Measurements from ENCODE around the gene GMPPB. TPM values are rescaled to one million over a fixed set of nuclear protein-coding genes. Genes with fewer than 3 reads are reported as not detected.
"Not testable (repeated sequence)": the region's sequence is repeated elsewhere in the genome, so short reads cannot be mapped to it uniquely, and the experiment has no call there.

GMPPB gene
- total RNA-seq, 2 experiments from 2014 or later = 50.4 to 53.0 TPM

GRCh38 chr3:49750056-49750455, 26.3 kb upstream of the GMPPB start:
- ATAC-seq = no peak
- H3K4me3 Mint-ChIP-seq = no peak overlapping the region
- ChIA-PET CTCF (no interaction called here), POLR2A (no interaction called here)
- H3K4me1 Mint-ChIP-seq (ENCODE audit: low read depth) = no peaks in the 10 kb centered on the region
- DNase-seq = no peak
- H3K36me3 Mint-ChIP-seq (ENCODE audit: low read depth) = peaks cover 4% of the 10 kb centered on the region
- H3K9me3 Mint-ChIP-seq (ENCODE audit: insufficient read depth) = no peaks in the 10 kb centered on the region
- no peak overlapping the region for H3K27ac Mint-ChIP-seq
- no peaks in the 10 kb centered on the region for H3K27me3 Mint-ChIP-seq (ENCODE audit: low read depth)

GRCh38 chr3:49748874-49749273, 25.1 kb upstream of the GMPPB start:
- ChIA-PET POLR2A (interaction anchor here (0.6 kb wide), 1 partner anchor 37 kb away, joined by 3 read pairs; no protein-coding TSS in a partner anchor), CTCF (interaction anchor here (1.1 kb wide), 1 partner anchor 223 kb away, joined by 3 read pairs; no protein-coding TSS in a partner anchor)
- DNase-seq; H3K9me3 Mint-ChIP-seq (ENCODE audit: insufficient read depth); H3K4me1 Mint-ChIP-seq (ENCODE audit: low read depth); H3K27me3 Mint-ChIP-seq (ENCODE audit: low read depth); ATAC-seq; H3K4me3 Mint-ChIP-seq; H3K36me3 Mint-ChIP-seq (ENCODE audit: low read depth); H3K27ac Mint-ChIP-seq: not testable (repeated sequence)

- POLR2A ChIA-PET = interaction anchor here (0.6 kb wide), 1 partner anchor 38 kb away, joined by 3 read pairs; no protein-coding TSS in a partner anchor
- DNase-seq = no peak
- CTCF ChIA-PET = no interaction called here
- no peak for ATAC-seq
- Mint-ChIP-seq H3K27me3 (ENCODE audit: low read depth) (no peaks in the 10 kb centered on the region), H3K9me3 (ENCODE audit: insufficient read depth) (no peaks in the 10 kb centered on the region), H3K27ac (no peak overlapping the region), H3K4me1 (ENCODE audit: low read depth) (no peaks in the 10 kb centered on the region), H3K36me3 (ENCODE audit: low read depth) (peaks cover 6% of the 10 kb centered on the region), H3K4me3 (no peak overlapping the region)
These were observed 24.2 kb upstream of the GMPPB start for GRCh38 chr3:49747792-49748480.

GRCh38 chr3:49745986-49746385, 22.2 kb upstream of the GMPPB start:
- DNase-seq (no peak), ATAC-seq (no peak)
- POLR2A ChIA-PET = no interaction called here
- CTCF ChIA-PET = no interaction called here
- Mint-ChIP-seq H3K4me3 (no peak overlapping the region), H3K4me1 (ENCODE audit: low read depth) (no peaks in the 10 kb centered on the region), H3K27ac (no peak overlapping the region), H3K36me3 (ENCODE audit: low read depth) (peaks cover 6% of the 10 kb centered on the region), H3K9me3 (ENCODE audit: insufficient read depth) (no peaks in the 10 kb centered on the region), H3K27me3 (ENCODE audit: low read depth) (no peaks in the 10 kb centered on the region)

GRCh38 chr3:49740427-49740826, 16.7 kb upstream of the GMPPB start:
- H3K4me3 Mint-ChIP-seq = no peak overlapping the region
- POLR2A ChIA-PET = no interaction called here
- H3K27ac Mint-ChIP-seq = no peak overlapping the region
- DNase-seq (no peak), ATAC-seq (no peak)
- H3K36me3 Mint-ChIP-seq (ENCODE audit: low read depth) = peaks cover 27% of the 10 kb centered on the region
- CTCF ChIA-PET = no interaction called here
- H3K27me3 Mint-ChIP-seq (ENCODE audit: low read depth) = no peaks in the 10 kb centered on the region
- H3K9me3 Mint-ChIP-seq (ENCODE audit: insufficient read depth) = no peaks in the 10 kb centered on the region
- no peaks in the 10 kb centered on the region for H3K4me1 Mint-ChIP-seq (ENCODE audit: low read depth)

- CTCF ChIA-PET = no interaction called here
- H3K4me1 Mint-ChIP-seq (ENCODE audit: low read depth) = no peaks in the 10 kb centered on the region
- ATAC-seq = no peak
- no peak for DNase-seq
- POLR2A ChIA-PET = no interaction called here
- peaks cover 31% of the 10 kb centered on the region for H3K36me3 Mint-ChIP-seq (ENCODE audit: low read depth)
- H3K4me3 Mint-ChIP-seq = no peak overlapping the region
- H3K27me3 Mint-ChIP-seq (ENCODE audit: low read depth) = no peaks in the 10 kb centered on the region
- H3K27ac Mint-ChIP-seq = peak overlapping the region; percentile 28
- H3K9me3 Mint-ChIP-seq (ENCODE audit: insufficient read depth) = no peaks in the 10 kb centered on the region
These were observed 14.4 kb upstream of the GMPPB start for GRCh38 chr3:49738067-49738713.

- DNase-seq (no peak), ATAC-seq (no peak)
- Mint-ChIP-seq H3K27ac (no peak overlapping the region), H3K9me3 (ENCODE audit: insufficient read depth) (no peaks in the 10 kb centered on the region), H3K36me3 (ENCODE audit: low read depth) (peaks cover 47% of the 10 kb centered on the region), H3K27me3 (ENCODE audit: low read depth) (no peaks in the 10 kb centered on the region), H3K4me1 (ENCODE audit: low read depth) (no peaks in the 10 kb centered on the region), H3K4me3 (no peak overlapping the region)
- ChIA-PET POLR2A (interaction anchor here (1.3 kb wide), 1 partner anchor 11 kb away, joined by 3 read pairs; the partner anchor contains the start of gene GMPPB), CTCF (no interaction called here)
These were observed 11.0 kb upstream of the GMPPB start for GRCh38 chr3:49734752-49735151.

GRCh38 chr3:49733551-49733950, 9.8 kb upstream of the GMPPB start:
- no peak for DNase-seq
- ChIA-PET POLR2A (no interaction called here), CTCF (no interaction called here)
- Mint-ChIP-seq H3K27me3 (ENCODE audit: low read depth) (no peaks in the 10 kb centered on the region), H3K9me3 (ENCODE audit: insufficient read depth) (no peaks in the 10 kb centered on the region), H3K4me3 (no peak overlapping the region), H3K4me1 (ENCODE audit: low read depth) (no peaks in the 10 kb centered on the region), H3K36me3 (ENCODE audit: low read depth) (peaks cover 46% of the 10 kb centered on the region), H3K27ac (no peak overlapping the region)
- no peak for ATAC-seq

GRCh38 chr3:49732597-49732996, 8.8 kb upstream of the GMPPB start:
- POLR2A ChIA-PET = interaction anchor here (0.5 to 0.6 kb wide), 2 partner anchors 129 to 1874 kb away, joined by 3 to 4 read pairs; no protein-coding TSS in a partner anchor

GRCh38 chr3:49729966-49730609, 6.3 kb upstream of the GMPPB start:
- CTCF ChIA-PET = interaction anchor here (1.3 kb wide), 1 partner anchor 11 kb away, joined by 3 read pairs; the partner anchor contains the start of gene AMIGO3
- Mint-ChIP-seq H3K27me3 (ENCODE audit: low read depth) (no peaks in the 10 kb centered on the region), H3K4me1 (ENCODE audit: low read depth) (no peaks in the 10 kb centered on the region)

More at GRCh38 chr3:49732597-49732996, 8.8 kb upstream of the GMPPB start:
- Mint-ChIP-seq H3K4me1 (ENCODE audit: low read depth) (no peaks in the 10 kb centered on the region), H3K36me3 (ENCODE audit: low read depth) (peaks cover 42% of the 10 kb centered on the region), H3K4me3 (no peak overlapping the region), H3K27me3 (ENCODE audit: low read depth) (no peaks in the 10 kb centered on the region), H3K9me3 (ENCODE audit: insufficient read depth) (no peaks in the 10 kb centered on the region), H3K27ac (no peak overlapping the region)
- CTCF ChIA-PET = interaction anchor here (0.9 to 1.2 kb wide), 2 partner anchors 13 to 174 kb away, joined by 3 read pairs; partner anchors contain the start of gene AMIGO3
- DNase-seq (no peak), ATAC-seq (no peak)

GRCh38 chr3:49727924-49728361, 4.2 kb upstream of the GMPPB start:
- Mint-ChIP-seq H3K9me3 (ENCODE audit: insufficient read depth) (no peaks in the 10 kb centered on the region), H3K4me1 (ENCODE audit: low read depth) (peaks cover 9% of the 10 kb centered on the region), H3K4me3 (no peak overlapping the region), H3K27ac (no peak overlapping the region), H3K27me3 (ENCODE audit: low read depth) (no peaks in the 10 kb centered on the region), H3K36me3 (ENCODE audit: low read depth) (peaks cover 32% of the 10 kb centered on the region)
- DNase-seq (no peak), ATAC-seq (no peak)
- POLR2A ChIA-PET = no interaction called here
- CTCF ChIA-PET = no interaction called here

More at GRCh38 chr3:49729966-49730609, 6.3 kb upstream of the GMPPB start:
- peaks cover 34% of the 10 kb centered on the region for H3K36me3 Mint-ChIP-seq (ENCODE audit: low read depth)
- no peak overlapping the region for H3K4me3 Mint-ChIP-seq
- no peak overlapping the region for H3K27ac Mint-ChIP-seq
- no peaks in the 10 kb centered on the region for H3K9me3 Mint-ChIP-seq (ENCODE audit: insufficient read depth)
- ATAC-seq (no peak), DNase-seq (no peak)
- POLR2A ChIA-PET = no interaction called here
